ENCODE results near the gene CYB5RL. TPM values are rescaled to one million over a fixed set of nuclear protein-coding genes. Genes with fewer than 3 reads are reported as not detected.

Gene CYB5RL
- total RNA-seq, 1 donor from 2014 or later = 5.1 TPM

DNA sequence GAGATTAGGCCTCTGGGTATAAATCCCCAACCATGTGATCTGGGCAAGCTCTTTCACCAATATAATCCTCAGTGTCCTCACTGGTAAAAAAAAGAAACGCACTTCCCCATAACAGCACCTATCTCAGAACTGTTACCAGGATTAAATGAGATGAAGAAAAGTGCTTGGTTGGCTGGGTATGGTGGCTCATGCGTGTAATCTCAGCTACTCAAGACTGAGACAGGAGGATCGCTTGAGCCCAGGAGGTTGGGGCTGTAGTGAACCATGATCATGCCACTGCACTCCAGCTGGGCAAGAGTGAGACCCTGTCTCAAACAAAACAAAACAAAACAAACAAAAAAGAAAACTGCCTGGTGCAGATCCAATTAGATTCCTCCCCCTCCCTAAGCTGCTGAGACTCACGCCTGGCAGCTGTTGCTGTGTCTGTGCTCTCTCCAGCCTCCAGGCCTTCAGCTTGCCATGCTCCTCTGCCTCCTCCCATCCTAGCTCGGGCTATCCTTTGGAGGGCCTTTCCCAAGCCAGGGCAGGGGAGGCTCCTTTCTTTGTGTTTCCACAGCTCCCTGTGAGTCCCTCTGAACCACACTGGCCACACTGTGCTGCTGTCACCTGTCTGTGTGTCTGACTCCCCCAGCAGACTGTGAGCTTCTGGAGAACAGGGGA is 19.0 kb downstream of the CYB5RL start:
- TF ChIP-seq, protein P1, sequence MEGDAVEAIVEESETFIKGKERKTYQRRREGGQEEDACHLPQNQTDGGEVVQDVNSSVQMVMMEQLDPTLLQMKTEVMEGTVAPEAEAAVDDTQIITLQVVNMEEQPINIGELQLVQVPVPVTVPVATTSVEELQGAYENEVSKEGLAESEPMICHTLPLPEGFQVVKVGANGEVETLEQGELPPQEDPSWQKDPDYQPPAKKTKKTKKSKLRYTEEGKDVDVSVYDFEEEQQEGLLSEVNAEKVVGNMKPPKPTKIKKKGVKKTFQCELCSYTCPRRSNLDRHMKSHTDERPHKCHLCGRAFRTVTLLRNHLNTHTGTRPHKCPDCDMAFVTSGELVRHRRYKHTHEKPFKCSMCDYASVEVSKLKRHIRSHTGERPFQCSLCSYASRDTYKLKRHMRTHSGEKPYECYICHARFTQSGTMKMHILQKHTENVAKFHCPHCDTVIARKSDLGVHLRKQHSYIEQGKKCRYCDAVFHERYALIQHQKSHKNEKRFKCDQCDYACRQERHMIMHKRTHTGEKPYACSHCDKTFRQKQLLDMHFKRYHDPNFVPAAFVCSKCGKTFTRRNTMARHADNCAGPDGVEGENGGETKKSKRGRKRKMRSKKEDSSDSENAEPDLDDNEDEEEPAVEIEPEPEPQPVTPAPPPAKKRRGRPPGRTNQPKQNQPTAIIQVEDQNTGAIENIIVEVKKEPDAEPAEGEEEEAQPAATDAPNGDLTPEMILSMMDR (IDR thresholded peaks at IDR 0.05) = no peak
- no peak for DNase-seq (ENCODE audit: low spot score in 2 of 2)
- H3K36me3 ChIP-seq = peaks cover 0 to 15% of the 10 kb centered on the region in 2 donors
- H3K27me3 ChIP-seq = no peaks in the 10 kb centered on the region
- H3K27ac ChIP-seq = no peak overlapping the region
- intact Hi-C loops (cut with DNase I) = no loop called here
- no peaks in the 10 kb centered on the region for H3K9me3 ChIP-seq
- H3K4me3 ChIP-seq = no peak overlapping the region
- no peaks in the 10 kb centered on the region for H3K4me1 ChIP-seq

GRCh38 chr1:54178296-54179070 is 21.3 kb downstream of the CYB5RL start:
- TF ChIP-seq, protein P1 (IDR thresholded peaks at IDR 0.05) = no peak
- peaks cover 0 to 24% of the 10 kb centered on the region in 2 donors for H3K36me3 ChIP-seq
- H3K27me3 ChIP-seq = no peaks in the 10 kb centered on the region
- no peaks in the 10 kb centered on the region for H3K4me1 ChIP-seq
- H3K4me3 ChIP-seq = no peak overlapping the region
- H3K9me3 ChIP-seq = no peaks in the 10 kb centered on the region
- no peak for DNase-seq (ENCODE audit: low spot score in 2 of 2)
- no peak overlapping the region for H3K27ac ChIP-seq
- intact Hi-C loops (cut with DNase I) = no loop called here

- Histone ChIP-seq H3K9me3 (no peaks in the 10 kb centered on the region), H3K4me3 (no peak overlapping the region), H3K27me3 (no peaks in the 10 kb centered on the region), H3K27ac (no peak overlapping the region), H3K36me3 (peaks cover 0 to 24% of the 10 kb centered on the region in 2 donors), H3K4me1 (no peaks in the 10 kb centered on the region)
- TF ChIP-seq, protein P1 (IDR thresholded peaks at IDR 0.05) = no peak
- intact Hi-C loops (cut with DNase I) = no loop called here
- no peak for DNase-seq (ENCODE audit: low spot score in 2 of 2)
Measured at GRCh38 chr1:54177726-54178125, 22.1 kb downstream of the CYB5RL start.

DNA sequence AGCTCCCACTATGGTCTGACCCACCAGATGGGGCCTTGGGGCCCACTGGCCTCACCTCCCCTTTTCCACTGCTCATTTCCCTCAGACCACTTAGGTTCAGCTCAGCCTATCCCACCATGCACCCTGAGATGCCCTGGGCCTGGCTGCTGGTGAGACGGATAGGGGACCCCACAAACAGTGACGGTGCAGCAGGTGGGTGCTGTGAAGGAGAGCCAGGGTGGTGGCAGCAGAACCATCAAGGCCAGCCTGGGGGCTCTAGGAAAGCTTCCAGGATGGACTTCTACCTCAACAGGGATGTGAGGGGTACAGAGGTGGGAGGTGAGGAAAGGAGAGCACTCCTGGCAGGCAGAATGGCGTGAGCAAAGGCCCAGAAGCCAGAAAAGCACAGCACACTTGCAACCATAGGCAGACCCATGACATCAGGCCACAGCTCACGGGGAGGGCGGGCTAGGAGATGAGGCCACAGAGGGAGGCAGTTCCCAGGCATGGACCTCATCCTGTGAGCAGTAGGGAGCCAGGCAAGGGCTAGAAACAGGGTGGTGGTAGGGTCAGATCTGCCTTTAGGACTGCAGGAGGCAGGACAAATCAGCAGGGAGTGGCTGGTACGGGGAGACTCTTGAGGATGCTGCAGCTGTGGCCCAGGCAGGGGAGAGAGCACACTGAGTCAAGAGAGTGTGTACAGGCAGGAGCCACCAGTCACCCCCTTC is 23.1 kb downstream of the CYB5RL start:
- intact Hi-C loops (cut with DNase I) = no loop called here
- Histone ChIP-seq H3K27ac (no peak overlapping the region), H3K36me3 (peaks cover 0 to 24% of the 10 kb centered on the region in 2 donors), H3K9me3 (no peaks in the 10 kb centered on the region), H3K27me3 (no peaks in the 10 kb centered on the region), H3K4me3 (no peak overlapping the region), H3K4me1 (no peaks in the 10 kb centered on the region)
- DNase-seq (ENCODE audit: low spot score in 2 of 2) = no peak
- TF ChIP-seq, protein P1 (IDR thresholded peaks at IDR 0.05) = no peak

- no peaks in the 10 kb centered on the region for H3K9me3 ChIP-seq
- H3K4me3 ChIP-seq = no peak overlapping the region
- no peak for DNase-seq (ENCODE audit: low spot score in 2 of 2)
- intact Hi-C loops (cut with DNase I) = no loop called here
- no peak overlapping the region for H3K27ac ChIP-seq
- peaks cover 0 to 17% of the 10 kb centered on the region in 2 donors for H3K36me3 ChIP-seq
- TF ChIP-seq, protein P1 (IDR thresholded peaks at IDR 0.05) = no peak
- no peaks in the 10 kb centered on the region for H3K4me1 ChIP-seq
- no peaks in the 10 kb centered on the region for H3K27me3 ChIP-seq
Measured at GRCh38 chr1:54174106-54174505, 25.7 kb downstream of the CYB5RL start.

Measured in ascending aorta (tissue), 2 donors.